ENCODE data around the gene ATP7B. TPM values are rescaled to one million over a fixed set of nuclear protein-coding genes. Genes with fewer than 3 reads are reported as not detected.
"Not testable (repeated sequence)": the region's sequence is repeated elsewhere in the genome, so short reads cannot be mapped to it uniquely, and the experiment has no call there.

The ATP7B gene
- polyA plus RNA-seq, 3 donors = 16.2 to 18.6 (median 17.1) TPM

DNA sequence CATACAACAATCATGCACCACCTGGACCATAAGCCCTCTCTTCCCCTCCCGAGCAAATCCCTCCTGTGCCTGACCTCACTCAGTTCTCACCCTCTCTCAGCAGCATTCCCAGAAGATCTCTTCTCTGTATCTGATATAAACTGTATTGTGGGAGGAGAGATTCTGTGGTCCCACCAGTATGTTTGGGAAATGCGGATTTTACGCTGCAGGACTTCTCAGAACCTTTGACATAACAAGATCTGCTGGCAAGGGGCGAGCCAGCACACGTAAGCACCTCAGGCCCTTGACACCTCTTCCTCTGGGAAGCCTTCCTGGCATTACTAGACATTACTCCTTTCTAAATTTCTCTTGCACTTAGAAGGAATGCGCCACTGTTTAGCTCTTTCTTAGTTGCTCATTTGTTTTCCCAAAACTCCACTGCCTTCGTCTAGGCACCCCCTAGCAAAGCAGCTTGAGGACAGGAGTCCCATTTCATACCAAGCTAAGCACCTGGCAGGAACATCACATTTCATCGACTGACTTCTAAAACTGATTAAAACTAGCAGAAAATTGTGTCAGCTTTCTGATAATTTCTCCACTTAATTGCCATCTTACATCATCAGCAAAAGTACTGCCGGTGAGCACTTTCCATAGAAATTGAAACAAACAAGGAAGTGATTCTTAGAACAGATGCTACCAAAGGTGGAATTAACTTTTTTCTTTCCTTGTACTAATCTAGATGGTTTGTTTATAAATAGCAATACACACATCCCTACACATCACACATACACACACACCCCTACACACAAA is 86.3 kb downstream of the ATP7B start:
- no peak for DNase-seq (ENCODE audit: low read depth in 3 of 3, low spot score in 2 of 3)

DNA sequence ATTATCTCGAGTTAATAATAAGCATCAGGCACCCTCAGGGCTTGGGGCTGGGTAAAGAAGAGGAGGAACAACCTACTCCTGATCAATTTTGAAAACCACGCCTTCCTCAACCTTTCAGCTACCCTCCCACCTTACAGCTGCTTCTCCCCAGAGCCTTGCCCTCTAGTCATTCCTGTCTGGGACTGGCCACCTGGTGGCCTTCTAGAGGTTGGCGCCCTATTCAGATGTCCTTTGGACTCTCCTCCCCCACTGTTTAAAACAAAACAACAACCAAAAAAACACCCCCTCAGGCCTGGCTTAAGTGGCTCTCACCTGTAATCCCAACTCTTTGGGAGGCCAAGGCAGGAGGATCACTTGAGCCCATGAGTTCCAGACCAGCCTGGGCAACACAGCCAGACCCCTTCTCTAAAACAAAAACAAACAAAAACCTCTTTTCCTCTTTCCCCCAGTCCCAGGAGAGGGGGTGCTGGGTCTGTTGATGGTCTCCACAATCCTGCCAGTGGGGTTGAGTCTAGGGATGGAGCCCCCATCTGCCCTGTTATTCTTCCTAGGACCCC is 87.2 kb downstream of the ATP7B start:
- DNase-seq (ENCODE audit: low read depth in 3 of 3, low spot score in 2 of 3) = no peak

DNA sequence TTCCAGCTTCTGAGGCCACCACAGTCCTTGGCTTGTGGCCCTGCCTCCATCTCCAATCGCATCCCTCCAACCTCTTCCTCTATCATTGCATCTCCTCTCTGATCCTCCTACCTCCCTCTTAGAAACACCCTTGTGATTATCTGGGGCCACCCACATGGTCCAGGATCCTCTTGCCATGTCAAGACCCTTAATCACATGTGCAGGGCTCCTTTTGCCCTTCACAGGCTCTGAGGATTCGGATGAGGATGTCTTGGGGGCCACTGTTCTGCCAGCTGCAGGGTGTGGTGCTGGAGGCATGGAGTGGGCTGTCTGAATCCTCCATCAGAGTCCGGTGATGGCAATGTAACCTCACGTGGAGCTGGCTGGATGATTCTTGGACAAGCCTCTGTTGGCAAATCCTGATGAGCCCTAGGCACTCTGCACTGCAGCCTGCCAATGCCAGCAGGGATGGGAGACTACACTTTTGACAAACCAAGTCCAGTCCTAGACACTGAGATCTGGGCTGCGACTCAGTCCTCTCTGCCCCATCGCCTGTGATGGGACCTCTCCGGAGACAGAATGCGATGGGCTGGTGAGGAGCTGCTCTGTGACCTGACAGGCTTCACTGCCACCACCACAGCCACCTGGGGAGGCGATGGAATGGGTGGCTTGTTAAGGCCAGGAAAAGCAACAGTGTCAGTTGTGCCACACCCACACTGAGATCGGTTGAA is 88.3 kb downstream of the ATP7B start:
- no peak for DNase-seq (ENCODE audit: low read depth in 3 of 3, low spot score in 2 of 3)

DNA sequence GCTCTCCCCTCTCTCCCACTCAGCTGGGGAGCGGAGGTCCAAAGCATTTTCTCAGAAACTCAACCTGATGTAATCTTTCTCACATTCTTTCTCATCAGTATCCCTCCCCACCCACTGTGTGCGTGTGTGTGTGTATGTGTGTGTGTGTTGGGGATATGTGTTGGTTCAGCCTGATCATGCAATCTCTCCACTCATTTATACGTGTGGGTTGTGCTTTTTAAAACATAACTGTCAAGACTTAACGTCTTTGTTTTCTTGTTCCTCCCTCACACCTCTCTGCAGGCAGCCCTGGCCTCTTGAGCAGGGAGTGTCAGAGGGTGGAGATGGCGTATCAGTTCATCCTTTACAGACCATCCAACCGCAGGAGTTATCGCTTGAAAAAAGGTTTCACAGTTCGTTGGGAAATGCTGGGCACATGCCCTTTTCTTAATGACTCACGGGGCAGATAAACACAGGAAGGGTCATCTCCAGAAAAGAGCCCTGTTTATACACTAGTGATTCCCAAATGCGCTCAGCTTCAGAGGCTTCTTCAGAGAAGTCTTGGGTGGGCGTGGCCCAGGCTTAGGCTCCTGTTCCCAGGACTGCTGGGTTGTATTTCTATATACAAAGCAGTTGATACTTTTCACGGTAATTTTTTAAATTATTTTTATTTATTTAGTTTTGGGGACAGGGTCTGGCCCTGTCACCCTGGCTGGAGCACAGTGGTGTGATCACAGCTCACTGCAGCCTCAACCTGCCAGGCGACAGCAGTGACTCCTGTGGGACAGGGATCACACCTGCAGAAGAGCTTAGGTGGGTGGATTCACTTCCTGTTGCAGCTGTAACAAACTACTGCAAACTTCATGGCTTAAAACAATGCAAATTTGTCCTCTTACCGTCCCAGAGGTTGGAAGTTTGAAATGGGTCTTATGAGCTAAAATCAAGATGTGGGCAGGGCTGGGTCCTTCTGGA is 89.2 kb downstream of the ATP7B start:
- no peak for DNase-seq (ENCODE audit: low read depth in 3 of 3, low spot score in 2 of 3)

DNA sequence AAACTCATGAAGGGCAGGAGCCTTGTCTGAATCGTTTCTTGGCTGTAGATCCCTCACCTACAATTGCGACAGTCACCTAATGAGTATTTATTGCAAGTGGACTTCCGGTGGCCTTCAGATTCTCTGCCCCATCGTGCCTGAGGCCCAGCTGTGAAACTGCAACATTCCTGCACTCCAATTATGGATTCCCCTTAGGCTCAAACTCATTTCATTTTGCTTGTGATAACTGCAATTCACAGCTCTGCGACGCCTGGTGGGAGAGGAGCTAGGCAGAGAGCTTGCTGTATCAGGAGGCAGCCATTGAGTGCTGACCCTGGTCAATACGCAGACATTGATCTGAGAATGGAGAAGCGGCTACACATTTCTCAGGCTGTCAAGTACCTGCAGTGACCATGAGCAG is 90.5 kb downstream of the ATP7B start:
- no peak for DNase-seq (ENCODE audit: low read depth in 3 of 3, low spot score in 2 of 3)

DNA sequence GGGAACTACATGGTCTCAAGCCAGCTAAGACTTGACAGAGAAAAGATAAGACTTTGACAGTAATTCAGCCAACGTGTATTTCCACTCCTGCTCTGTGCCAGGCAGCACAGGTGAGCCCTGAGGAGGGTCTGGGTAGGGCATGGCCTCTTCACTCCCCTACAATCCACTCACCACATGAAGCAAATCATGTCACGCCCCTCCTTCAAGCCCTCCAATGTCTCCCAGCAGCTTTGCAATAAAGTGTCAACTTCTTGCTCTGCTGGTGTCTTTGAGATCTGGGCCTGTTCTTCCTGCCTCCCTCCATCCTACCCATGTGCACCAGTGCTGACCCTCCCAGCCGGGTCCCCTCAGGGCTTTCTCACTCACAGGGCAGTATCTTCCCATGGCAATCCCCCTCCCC is 91.0 kb downstream of the ATP7B start:
- no peak for DNase-seq (ENCODE audit: low read depth in 3 of 3, low spot score in 2 of 3)

DNA sequence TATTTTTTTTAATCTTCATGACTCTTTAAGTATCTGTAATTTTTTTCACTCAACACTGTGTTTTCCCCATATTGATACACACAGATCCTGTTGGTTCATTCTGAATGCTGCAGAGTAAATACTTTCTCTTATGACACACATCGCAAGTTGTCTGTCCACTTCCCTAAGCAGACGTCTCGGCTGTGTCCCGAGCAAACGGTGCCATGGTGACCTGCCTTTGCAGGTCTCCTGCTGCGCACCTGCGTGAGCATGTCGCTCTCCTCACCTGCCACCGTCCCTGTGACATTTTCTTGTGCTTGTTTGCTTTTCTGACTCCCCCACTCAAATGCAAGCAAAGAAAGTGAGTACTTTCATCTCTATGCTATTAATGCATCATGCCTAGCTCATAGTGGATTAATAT is 91.7 kb downstream of the ATP7B start:
- DNase-seq (ENCODE audit: low read depth in 3 of 3, low spot score in 2 of 3) = no peak

DNA sequence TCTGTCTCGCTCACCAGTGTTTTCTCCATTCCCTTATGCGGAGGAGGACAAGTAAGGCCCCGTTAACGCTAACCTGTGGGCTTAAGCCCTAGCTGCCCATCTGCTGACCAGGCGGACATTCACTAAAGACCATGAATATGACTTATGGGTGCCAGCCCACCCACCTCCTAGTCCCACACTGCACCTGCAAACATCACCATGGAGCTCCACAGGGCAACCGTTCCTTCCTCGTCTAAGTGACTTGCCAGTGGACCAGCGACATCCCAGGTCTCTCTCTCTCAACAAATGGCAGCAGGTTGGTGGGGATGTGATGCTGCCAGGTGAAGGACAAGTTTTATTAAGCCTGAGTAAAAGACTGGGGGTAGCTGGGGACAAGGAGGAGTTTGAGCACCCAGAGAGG is 94.3 kb downstream of the ATP7B start:
- DNase-seq (ENCODE audit: low read depth in 3 of 3, low spot score in 2 of 3) = no peak

DNA sequence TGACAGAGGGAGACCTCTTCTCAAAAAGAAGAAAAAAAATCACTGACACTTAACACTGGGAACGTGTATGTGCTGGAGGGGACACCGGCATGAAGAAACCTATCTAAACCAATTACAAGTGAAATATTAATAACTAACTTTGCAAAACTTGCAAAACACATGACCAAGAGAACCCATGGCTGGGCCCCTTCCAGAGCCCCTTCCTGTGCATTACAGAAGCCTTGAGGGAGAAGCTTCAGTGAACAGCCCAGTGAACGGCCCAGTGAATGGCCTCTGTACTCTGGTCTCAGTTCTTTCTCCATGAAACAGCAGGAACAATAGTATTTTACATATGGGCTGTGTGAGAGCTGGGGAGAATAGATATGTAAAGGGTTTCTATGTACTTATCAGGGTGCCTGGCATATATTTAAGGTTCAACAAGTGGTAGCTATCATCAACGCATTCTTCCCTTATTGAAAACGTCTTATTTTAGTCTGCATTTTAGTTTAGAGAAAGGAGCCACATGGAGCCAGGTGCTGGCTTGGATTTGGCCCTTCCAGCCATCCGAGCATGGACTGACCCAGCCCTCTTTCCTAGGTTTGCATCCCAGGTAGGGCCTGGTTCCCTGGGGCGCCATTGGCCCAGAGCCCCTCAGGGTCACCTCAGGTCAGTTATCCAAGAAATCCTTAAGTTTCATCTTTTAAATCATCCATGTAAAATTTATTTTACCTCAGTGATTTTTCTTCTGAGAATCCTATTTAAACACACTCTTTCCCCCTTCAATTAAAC is 95.0 kb downstream of the ATP7B start:
- DNase-seq (ENCODE audit: low read depth in 3 of 3, low spot score in 2 of 3) = no peak

DNA sequence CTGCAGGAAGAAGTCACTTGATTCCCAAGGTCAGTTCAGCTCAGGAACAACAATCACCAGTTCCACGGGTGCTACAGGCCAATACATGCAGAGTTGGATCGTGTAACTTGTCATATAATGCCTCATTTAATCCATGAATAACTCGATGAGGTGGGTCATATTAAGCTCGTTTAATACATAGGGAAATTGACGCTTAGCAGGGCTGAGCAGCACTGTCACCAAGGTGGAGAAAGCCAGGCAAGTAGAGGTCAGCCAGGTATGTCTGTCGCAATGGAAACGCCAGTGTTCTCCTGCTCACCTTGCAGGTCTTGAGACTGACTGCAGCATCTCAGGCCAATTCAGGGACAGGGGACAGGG is 97.1 kb downstream of the ATP7B start:
- DNase-seq (ENCODE audit: low read depth in 3 of 3, low spot score in 2 of 3) = no peak

DNA sequence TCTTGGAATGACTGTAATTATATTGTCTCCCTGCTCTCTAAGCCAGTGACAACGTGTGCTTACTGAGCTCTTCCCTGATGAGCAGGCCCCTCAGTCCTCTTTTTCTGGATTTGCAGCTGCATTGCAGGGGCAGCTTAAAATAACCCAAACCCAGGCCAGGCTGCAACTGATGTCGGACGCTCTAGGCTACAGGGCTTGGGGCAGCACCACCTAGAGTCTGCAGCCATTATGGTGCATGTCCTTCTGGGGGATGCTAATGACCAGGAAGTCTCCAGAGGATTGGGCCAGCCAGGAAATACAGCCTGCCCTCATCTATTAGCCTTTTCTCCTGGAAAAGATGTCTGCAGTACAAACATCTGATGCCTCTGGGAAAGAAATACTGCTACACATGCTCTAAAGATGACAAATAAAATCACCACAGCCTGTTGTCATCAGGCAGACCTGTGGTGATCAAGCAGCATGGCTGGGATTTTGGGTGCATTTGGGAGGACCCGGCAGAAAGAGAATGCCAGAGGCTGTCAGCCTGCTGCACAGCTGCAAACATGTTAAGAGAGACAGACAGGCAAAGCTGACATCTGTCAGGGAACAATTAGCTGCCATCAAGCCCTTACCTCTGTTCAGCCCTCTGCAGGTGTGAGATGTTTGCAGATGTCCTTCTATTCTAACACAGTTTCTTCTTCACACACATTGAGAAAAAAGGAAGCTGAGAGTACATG is 97.7 kb downstream of the ATP7B start:
- no peak for DNase-seq (ENCODE audit: low read depth in 3 of 3, low spot score in 2 of 3)

DNA sequence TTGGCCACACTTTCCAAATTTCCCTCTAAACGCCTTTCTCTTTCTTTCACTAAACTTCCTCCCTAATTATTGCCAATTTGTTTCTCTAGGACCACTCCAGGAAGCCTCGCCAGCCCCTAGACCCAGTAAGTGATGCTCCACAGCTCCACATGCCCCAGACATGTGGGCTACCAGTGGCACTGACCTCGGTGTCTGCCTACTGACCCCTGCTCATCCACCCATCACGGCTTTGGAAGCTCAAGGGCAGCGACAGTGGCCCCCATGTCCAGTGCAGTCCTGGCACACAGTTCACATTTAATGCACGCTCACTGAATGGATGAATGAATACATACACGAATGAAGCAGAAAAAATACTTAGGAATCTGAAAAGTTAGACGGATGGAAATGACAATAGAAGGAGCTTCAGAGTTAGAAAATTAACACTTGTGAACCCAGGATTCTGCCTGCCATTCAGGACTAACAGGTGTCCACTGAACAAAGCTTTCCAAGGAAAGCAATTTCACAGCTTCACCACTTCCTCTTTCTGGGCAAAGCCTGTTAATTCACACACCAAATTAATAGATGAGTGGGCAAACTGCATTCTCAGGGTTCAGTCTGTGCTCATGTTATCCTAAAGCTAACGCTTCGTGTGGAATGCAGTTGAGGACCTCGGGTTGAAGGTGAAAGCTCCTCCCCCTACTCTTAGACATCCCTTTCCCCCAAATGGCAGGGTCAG is 98.6 kb downstream of the ATP7B start:
- no peak for DNase-seq (ENCODE audit: low read depth in 3 of 3, low spot score in 2 of 3)

DNA sequence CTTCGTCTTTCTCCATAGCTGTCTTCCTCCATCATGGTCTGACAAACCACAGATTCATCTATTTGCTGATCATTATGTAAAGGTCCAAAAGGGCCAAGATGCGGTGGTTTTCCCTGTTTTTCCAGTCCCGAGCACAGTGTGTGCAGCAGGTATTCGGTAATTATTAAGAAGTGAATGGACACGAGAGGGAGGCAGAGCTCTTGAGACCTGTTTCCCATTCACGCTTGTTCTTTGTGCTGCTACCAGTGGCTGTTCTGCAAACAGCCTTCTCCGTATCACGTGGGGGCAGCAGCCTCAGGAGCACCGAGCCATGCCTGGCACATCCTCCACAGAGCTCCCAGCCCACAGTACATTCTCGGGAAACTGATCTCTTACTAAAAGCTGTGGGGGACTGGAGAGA is 99.2 kb downstream of the ATP7B start:
- DNase-seq (ENCODE audit: low read depth in 3 of 3, low spot score in 2 of 3) = peak in 1 of 3 donors; percentile 23

DNA sequence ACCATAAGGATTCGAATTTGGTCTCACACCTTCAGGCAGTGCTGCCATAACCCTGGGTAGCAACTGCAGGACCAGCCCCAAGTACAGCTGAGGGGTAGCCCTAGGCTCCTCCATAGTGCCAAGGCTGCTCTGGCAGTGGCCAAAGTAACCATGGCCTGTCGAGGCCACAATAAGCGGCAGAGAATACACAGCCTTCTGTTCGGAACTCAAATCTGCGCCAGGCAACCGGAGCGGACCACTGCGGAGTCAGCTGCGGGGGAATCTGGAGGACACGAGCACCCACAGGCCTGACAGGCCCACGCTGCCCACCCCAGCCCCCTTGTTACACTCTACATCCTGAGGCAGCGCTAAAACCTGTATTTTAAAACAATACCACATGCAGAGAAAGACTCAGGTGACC is 100.7 kb downstream of the ATP7B start:
- no peak for DNase-seq (ENCODE audit: low read depth in 3 of 3, low spot score in 2 of 3)

DNA sequence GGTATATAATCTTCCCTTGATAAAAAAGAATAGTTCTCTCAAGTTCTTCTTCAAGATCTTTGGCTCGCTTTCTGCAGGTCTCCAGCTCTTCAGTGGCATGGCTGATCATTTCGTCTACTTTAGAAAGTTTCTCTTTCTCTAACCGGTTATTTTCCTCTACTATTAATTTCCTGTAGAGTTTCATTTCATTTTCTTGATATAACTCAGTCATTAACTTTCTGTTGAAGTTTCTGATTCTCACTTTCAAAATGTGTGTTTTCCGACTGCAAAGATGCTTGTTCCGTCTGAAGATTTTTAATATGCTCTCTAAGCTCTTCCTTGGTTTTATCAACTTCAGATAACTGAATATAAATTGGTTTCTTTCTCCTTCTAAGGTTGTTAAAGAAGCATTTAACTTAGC is 102.0 kb downstream of the ATP7B start:
- DNase-seq (ENCODE audit: low read depth in 3 of 3, low spot score in 2 of 3) = not testable (repeated sequence)

DNA sequence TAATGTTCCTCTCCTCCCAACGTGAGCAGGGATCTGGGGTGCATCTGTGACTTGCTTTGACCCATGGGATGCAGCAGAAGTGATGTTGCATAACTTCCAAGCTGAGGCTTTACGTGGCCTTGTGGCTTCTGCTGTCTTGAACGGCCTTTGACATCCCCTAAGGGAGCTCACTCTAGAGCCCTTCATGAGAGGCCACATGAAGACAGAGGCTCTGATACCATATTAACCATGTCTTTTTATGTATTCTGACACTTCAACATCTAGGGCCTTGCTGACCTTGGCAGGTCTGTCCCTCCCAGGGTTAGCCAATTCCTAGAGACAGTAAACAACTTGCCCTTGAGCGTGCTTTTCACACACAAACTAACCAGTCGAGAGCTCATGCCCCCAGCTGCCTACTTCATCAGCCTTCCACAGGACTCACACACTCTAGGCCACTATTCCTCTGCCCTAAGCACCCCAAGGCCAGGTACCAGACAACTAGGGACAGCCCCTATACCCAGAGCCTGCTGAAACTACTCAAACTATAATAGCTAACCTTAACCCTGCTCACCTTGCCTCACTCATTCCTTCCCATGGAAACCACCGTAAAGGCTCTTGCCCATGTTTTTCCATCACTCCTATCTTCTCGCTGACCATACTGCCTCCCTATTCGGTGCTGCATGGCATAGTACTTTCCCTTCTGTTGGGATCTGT is 104.1 kb downstream of the ATP7B start:
- DNase-seq (ENCODE audit: low read depth in 3 of 3, low spot score in 2 of 3) = no peak

DNA sequence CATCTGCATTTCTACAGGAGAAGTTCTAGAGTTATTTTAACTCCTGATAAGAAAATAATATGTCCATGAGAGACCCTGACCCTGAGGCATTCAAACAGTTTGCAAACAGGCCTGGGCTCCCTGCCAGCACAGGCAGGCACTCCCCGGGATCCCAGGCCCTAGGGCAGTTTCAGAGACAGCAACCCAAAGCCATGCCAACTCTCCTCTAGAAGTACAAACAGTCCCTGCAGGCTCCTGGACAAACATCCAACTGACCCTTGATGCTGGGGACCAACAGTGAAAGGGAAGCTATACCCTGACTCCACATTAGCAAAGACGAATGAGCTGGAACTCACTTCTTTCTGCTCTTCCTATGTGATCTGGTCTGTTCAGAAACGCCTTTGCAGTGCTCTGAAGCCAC is 104.7 kb downstream of the ATP7B start:
- DNase-seq (ENCODE audit: low read depth in 3 of 3, low spot score in 2 of 3) = no peak

DNA sequence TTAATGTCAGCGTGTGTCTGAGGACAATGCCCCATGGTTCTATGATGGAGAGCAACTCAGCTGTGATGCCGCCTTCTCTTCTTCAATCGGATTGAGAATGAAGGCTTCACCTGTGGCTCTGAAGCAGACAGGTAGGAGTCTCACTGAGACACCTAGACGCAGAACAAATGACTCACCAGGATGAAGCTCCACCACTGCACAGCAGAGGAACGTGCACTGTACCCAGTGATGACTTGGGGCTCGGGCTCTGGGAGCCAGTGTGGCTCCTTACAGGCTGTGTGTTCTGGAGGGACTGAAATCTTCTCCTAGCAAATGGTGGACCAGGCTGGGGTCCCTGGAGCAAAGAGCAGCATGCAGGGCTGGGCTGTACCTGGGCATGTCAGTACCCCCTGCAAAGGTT is 105.5 kb downstream of the ATP7B start:
- DNase-seq (ENCODE audit: low read depth in 3 of 3, low spot score in 2 of 3) = no peak

Measured in right renal cortex interstitium (tissue), 3 donors.